Measurements from ENCODE around the gene FNBP1L. TPM values are rescaled to one million over a fixed set of nuclear protein-coding genes. Genes with fewer than 3 reads are reported as not detected.

Gene FNBP1L
- total RNA-seq, 6 experiments from 2014 or later = 1.0 to 6.2 (median 1.2) TPM

DNA sequence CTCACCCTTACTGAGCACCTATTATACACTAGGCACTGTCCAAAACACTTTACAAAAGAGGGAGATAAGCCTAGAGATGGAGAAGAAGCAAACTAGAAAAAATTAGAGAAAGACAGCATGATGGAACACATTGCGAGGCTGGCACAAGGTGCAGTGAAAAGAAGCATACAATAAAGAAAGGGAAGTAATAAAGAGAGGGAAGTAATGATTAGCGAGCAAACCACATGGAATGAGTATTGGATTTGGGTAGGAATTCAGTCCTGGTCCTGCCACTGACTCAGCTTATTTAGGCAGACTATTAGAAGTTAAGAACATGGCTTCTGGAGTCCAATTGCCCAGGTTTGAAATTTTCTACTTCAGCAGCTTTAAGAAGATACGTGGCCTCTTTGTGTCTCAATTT, 32.6 kb upstream of the FNBP1L start:
- TF ChIP-seq, protein P1, sequence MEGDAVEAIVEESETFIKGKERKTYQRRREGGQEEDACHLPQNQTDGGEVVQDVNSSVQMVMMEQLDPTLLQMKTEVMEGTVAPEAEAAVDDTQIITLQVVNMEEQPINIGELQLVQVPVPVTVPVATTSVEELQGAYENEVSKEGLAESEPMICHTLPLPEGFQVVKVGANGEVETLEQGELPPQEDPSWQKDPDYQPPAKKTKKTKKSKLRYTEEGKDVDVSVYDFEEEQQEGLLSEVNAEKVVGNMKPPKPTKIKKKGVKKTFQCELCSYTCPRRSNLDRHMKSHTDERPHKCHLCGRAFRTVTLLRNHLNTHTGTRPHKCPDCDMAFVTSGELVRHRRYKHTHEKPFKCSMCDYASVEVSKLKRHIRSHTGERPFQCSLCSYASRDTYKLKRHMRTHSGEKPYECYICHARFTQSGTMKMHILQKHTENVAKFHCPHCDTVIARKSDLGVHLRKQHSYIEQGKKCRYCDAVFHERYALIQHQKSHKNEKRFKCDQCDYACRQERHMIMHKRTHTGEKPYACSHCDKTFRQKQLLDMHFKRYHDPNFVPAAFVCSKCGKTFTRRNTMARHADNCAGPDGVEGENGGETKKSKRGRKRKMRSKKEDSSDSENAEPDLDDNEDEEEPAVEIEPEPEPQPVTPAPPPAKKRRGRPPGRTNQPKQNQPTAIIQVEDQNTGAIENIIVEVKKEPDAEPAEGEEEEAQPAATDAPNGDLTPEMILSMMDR (IDR thresholded peaks at IDR 0.05) = no peak
- no peaks in the 10 kb centered on the region for H3K9me3 Mint-ChIP-seq
- peaks cover 7% of the 10 kb centered on the region; the same call in 1 of the 2 replicates for H3K4me1 Mint-ChIP-seq (ENCODE audit: low read depth)
- no peak overlapping the region for H3K27ac Mint-ChIP-seq
- no peaks in the 10 kb centered on the region for H3K36me3 Mint-ChIP-seq (ENCODE audit: low read depth)
- no peak overlapping the region for H3K4me3 Mint-ChIP-seq
- no peak for DNase-seq
- H3K27me3 Mint-ChIP-seq (ENCODE audit: insufficient read depth) = peaks cover 8% of the 10 kb centered on the region

DNA sequence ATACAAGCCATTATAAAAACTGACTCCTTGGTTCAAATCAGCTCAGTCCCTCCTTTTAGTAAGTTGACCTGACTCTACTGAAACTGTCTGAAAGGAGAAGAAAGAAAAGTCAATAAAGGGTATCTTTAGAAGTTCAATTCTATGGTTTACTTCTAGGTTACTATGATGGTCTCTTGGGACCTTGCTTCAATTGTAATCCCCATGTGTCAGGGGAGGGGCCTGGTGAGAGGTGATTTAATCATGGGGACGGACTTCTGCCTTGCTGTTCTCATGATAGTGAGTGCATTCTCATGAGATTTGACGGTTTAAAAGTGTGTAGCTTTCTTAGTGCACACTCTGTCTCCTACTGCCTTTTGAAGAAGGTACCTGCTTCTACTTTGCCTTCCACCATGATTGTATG, 31.7 kb upstream of the FNBP1L start:
- TF ChIP-seq, protein P1 (IDR thresholded peaks at IDR 0.05) = no peak
- no peak for DNase-seq
- Mint-ChIP-seq H3K9me3 (no peaks in the 10 kb centered on the region), H3K4me3 (no peak overlapping the region), H3K4me1 (ENCODE audit: low read depth) (peaks cover 7% of the 10 kb centered on the region; the same call in 1 of the 2 replicates), H3K36me3 (ENCODE audit: low read depth) (no peaks in the 10 kb centered on the region), H3K27ac (no peak overlapping the region), H3K27me3 (ENCODE audit: insufficient read depth) (peaks cover 8% of the 10 kb centered on the region)

DNA sequence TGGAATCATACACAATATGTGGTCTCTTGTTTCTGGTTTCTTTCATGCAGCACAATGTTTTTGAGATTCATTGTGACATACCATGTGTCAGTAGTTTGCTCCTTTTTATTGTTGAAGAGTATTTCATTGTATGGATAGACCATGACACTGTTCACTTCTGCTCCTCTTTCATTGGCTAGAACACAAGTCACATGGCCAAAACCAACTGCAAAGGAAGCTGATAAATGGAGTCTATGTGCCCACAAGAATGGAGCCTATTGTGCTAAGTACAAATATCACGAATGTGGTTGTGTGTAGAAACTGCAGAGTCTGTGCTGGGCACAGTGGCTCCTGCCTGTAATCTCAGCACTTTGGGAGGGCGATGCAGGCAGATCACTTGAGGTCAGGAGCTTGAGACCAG, 28.6 kb upstream of the FNBP1L start:
- no peak for DNase-seq
- Mint-ChIP-seq H3K9me3 (no peaks in the 10 kb centered on the region), H3K27me3 (ENCODE audit: insufficient read depth) (peaks cover 2% of the 10 kb centered on the region), H3K27ac (no peak overlapping the region), H3K36me3 (ENCODE audit: low read depth) (no peaks in the 10 kb centered on the region), H3K4me3 (no peak overlapping the region), H3K4me1 (ENCODE audit: low read depth) (peaks cover 7% of the 10 kb centered on the region; the same call in 1 of the 2 replicates)
- TF ChIP-seq, protein P1 (IDR thresholded peaks at IDR 0.05) = no peak

DNA sequence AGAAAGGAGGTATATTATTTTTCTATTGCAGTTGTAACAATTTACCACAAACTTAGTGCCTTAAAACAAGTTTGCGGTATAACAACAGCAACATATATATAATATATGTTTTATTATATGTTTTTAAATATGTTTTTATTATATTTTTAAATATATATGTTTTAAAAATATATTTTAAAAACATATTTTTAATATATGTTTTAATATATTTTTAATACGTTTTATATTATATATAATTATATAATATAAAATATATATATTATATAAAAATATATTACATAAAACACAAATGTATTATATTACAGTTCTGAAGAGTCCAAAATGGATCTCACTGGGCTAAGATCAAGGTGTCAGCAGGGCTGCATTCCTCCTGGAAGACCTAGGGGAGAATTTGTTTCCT, 27.5 kb upstream of the FNBP1L start:
- no peak overlapping the region for H3K4me3 Mint-ChIP-seq
- no peak overlapping the region for H3K27ac Mint-ChIP-seq
- DNase-seq = no peak
- peaks cover 1% of the 10 kb centered on the region; the same call in 1 of the 2 replicates for H3K4me1 Mint-ChIP-seq (ENCODE audit: low read depth)
- TF ChIP-seq, protein P1 (IDR thresholded peaks at IDR 0.05) = no peak
- H3K27me3 Mint-ChIP-seq (ENCODE audit: insufficient read depth) = peaks cover 2% of the 10 kb centered on the region
- no peaks in the 10 kb centered on the region for H3K9me3 Mint-ChIP-seq
- no peaks in the 10 kb centered on the region for H3K36me3 Mint-ChIP-seq (ENCODE audit: low read depth)

DNA sequence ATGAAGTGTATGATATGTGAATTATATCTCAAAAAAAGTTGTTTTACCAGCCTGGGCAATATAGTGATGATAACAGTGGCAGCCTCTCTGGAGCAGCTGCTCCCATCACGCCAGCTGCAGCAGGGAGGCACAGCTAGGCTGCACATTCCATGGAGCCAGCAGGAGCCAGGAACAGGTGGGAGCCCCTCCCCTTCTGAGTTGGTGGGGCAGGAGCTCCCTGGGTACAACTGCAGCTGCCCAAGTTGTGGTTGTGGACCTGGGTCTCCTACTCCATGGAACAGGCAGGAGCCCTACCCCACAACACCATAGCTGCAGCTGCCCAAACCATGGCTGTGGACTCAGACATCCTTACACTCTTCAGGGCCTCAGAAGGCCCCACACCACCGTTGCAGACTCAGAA, 21.7 kb upstream of the FNBP1L start:
- DNase-seq = no peak
- Mint-ChIP-seq H3K27ac (no peak overlapping the region), H3K36me3 (ENCODE audit: low read depth) (no peaks in the 10 kb centered on the region), H3K4me3 (no peak overlapping the region), H3K27me3 (ENCODE audit: insufficient read depth) (peaks cover 10% of the 10 kb centered on the region), H3K9me3 (no peaks in the 10 kb centered on the region), H3K4me1 (ENCODE audit: low read depth) (no peaks in the 10 kb centered on the region)
- TF ChIP-seq, protein P1 (IDR thresholded peaks at IDR 0.05) = no peak

DNA sequence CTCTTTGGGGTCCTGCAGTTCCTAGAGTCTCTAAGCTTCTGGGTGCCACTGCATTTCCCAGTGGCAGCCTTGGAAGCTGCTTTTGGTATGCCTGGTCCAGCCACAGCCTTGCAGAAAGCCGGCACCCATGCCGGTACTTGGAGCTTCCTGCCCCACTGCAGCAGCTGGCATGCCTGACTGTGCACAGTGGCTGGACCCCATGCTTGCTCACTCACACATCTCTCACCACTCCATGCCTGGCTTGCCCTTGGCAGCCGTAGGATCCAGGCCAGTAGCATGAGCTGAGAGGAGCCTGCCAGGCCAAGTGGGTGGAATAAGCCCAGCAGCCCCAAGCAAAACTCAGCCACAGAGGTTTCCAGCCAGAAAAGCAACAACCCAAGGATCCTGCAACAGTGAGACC, 20.3 kb upstream of the FNBP1L start:
- Mint-ChIP-seq H3K4me1 (ENCODE audit: low read depth) (no peaks in the 10 kb centered on the region), H3K9me3 (no peaks in the 10 kb centered on the region), H3K27ac (no peak overlapping the region), H3K36me3 (ENCODE audit: low read depth) (no peaks in the 10 kb centered on the region), H3K27me3 (ENCODE audit: insufficient read depth) (peaks cover 10% of the 10 kb centered on the region), H3K4me3 (no peak overlapping the region)
- TF ChIP-seq, protein P1 (IDR thresholded peaks at IDR 0.05) = no peak
- DNase-seq = no peak

Measured in HFFc6 (cell line).